DND-41 (cell line): ENCODE results near the gene ERICH2.

Source experiments
- ATAC-seq: fragments of 200-7000 bp; cut with Tn5 transposase; 3 replicates; pipeline ENCODE4 v1.9.1; 2021; ENCODE audit warnings: low read depth; ENCODE audit not compliant: insufficient read depth
- DNase-seq: peaks from one replicate; pipeline ENCODE4 v3.0.0-alpha.2; 2020
- H2AFZ ChIP-seq: 2 replicates; pipeline ENCODE4 v1.6.0; 2012; ENCODE audit warnings: low read depth, low read length
- H3K27ac ChIP-seq: 2 replicates; pipeline ENCODE4 v1.5.1; 2012; ENCODE audit warnings: low read length, inconsistent platforms
- H3K27me3 ChIP-seq: fragments of 200-600 bp; sonication (generic); 2 replicates; pipeline ENCODE4 v1.6.0; 2012; ENCODE audit warnings: low read length, mild to moderate bottlenecking, inconsistent platforms; ENCODE audit not compliant: insufficient read depth, poor library complexity
- H3K36me3 ChIP-seq: 2 replicates; pipeline ENCODE4 v1.5.1; 2012; ENCODE audit warnings: low read length, inconsistent platforms; ENCODE audit not compliant: insufficient read depth
- H3K4me1 ChIP-seq: 2 replicates; pipeline ENCODE4 v1.5.1; 2012; ENCODE audit warnings: mild to moderate bottlenecking, low read length; ENCODE audit not compliant: insufficient read depth
- H3K4me2 ChIP-seq: 2 replicates; pipeline ENCODE4 v1.6.0; 2012; ENCODE audit warnings: mild to moderate bottlenecking, moderate library complexity, low read length, inconsistent platforms; ENCODE audit not compliant: insufficient read depth
- H3K4me3 ChIP-seq, 2 experiments: fragments of 200-600 bp in 1 of 2; shearing (Covaris generic) in 1 of 2; 2 replicates each; pipeline ENCODE4 v1.5.1; 2012 to 2016; ENCODE audit warnings: inconsistent platforms in 2 of 2, low read length in 2 of 2, mild to moderate bottlenecking in 2 of 2, low read depth in 1 of 2, moderate library complexity in 1 of 2
- H3K79me2 ChIP-seq: 2 replicates; pipeline ENCODE4 v1.6.0; 2012; ENCODE audit warnings: low read length, inconsistent platforms; ENCODE audit not compliant: insufficient read depth
- H3K9ac ChIP-seq: 2 replicates; pipeline ENCODE4 v1.6.0; 2012; ENCODE audit warnings: low read depth, mild to moderate bottlenecking, inconsistent platforms, low read length, moderate library complexity
- H3K9me3 ChIP-seq: 2 replicates; pipeline ENCODE4 v1.5.1; 2012; ENCODE audit warnings: low read length, moderate library complexity, mild to moderate bottlenecking, inconsistent platforms; ENCODE audit not compliant: insufficient read depth, severe bottlenecking
- H4K20me1 ChIP-seq: 2 replicates; pipeline ENCODE4 v1.6.0; 2012; ENCODE audit warnings: low read length; ENCODE audit not compliant: insufficient read depth
- CTCF ChIP-seq: IDR thresholded peaks from 2 replicates; pipeline ENCODE4 v1.5.1; 2012; ENCODE audit warnings: borderline replicate concordance, low read length, moderate library complexity, mild to moderate bottlenecking; ENCODE audit not compliant: poor library complexity, severe bottlenecking; ENCODE audit errors: extremely low read depth
- EZH2 ChIP-seq: IDR thresholded peaks from 3 replicates; pipeline ENCODE4 v1.6.1; 2012; ENCODE audit warnings: borderline replicate concordance, low read depth, mild to moderate bottlenecking, moderate library complexity, low read length, inconsistent platforms; ENCODE audit not compliant: severe bottlenecking

The ERICH2 gene

GRCh38 chr2:170783549-170783948 is 13.4 kb downstream of the ERICH2 start:
- ATAC-seq, result no peak
- H3K9ac ChIP-seq, result no peak overlapping the region
- H3K9me3 ChIP-seq, result no peaks in the 10 kb centered on the region

GRCh38 chr2:170798996-170799395 is 28.8 kb downstream of the ERICH2 start:
- Histone ChIP-seq H3K79me2 (no peaks in the 10 kb centered on the region), H3K36me3 (no peaks in the 10 kb centered on the region), H3K9ac (no peak overlapping the region), H3K4me2 (no peak overlapping the region), H4K20me1 (no peaks in the 10 kb centered on the region), H3K27me3 (peaks cover 8% of the 10 kb centered on the region), H3K4me1 (no peaks in the 10 kb centered on the region), H2AFZ (no peak overlapping the region), H3K9me3 (no peaks in the 10 kb centered on the region), H3K4me3 (no peak overlapping the region), H3K27ac (no peak overlapping the region)
- DNase-seq, result no peak
- TF ChIP-seq EZH2, result no peak
- TF ChIP-seq CTCF, result no peak
- ATAC-seq, result no peak

More at GRCh38 chr2:170783549-170783948, 13.4 kb downstream of the ERICH2 start:
- no peak for DNase-seq
- Histone ChIP-seq H3K27me3 (peaks cover 20% of the 10 kb centered on the region), H3K4me2 (no peak overlapping the region), H3K4me3 (no peak overlapping the region), H3K36me3 (no peaks in the 10 kb centered on the region), H3K4me1 (no peaks in the 10 kb centered on the region), H2AFZ (no peak overlapping the region), H3K27ac (no peak overlapping the region), H3K79me2 (no peaks in the 10 kb centered on the region), H4K20me1 (no peaks in the 10 kb centered on the region)
- TF ChIP-seq EZH2, result no peak
- TF ChIP-seq CTCF, result no peak

DNA sequence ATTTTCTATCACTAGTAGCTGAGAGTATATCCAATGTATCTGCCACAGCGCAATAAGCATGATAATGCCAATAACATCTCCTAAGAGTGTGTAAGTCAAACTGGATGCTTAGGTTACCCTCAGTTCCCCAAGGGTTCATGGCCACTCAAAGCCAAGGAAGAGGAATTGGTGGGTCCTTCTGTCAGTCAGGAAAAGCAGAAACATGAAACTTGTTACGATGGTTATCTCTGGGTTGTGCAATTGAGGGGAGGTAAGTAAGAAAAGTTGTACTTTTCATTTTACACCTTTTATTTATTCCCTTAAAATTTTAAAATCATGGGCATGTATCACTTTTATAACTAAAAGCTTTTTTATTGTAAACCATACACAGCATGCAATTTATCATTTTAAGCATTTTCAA is 36.4 kb downstream of the ERICH2 start:
- TF ChIP-seq EZH2 (no peak), CTCF (no peak)
- no peak overlapping the region for H2AFZ ChIP-seq
- no peaks in the 10 kb centered on the region for H4K20me1 ChIP-seq
- H3K36me3 ChIP-seq, result no peaks in the 10 kb centered on the region
- no peaks in the 10 kb centered on the region for H3K9me3 ChIP-seq
- no peak for ATAC-seq
- no peak overlapping the region for H3K9ac ChIP-seq
- no peak overlapping the region for H3K27ac ChIP-seq
- H3K4me3 ChIP-seq, result no peak overlapping the region
- DNase-seq, result no peak
- peaks cover 7% of the 10 kb centered on the region for H3K27me3 ChIP-seq
- H3K4me1 ChIP-seq, result no peaks in the 10 kb centered on the region
- no peaks in the 10 kb centered on the region for H3K79me2 ChIP-seq
- no peak overlapping the region for H3K4me2 ChIP-seq
